NCI-H1930 (cell line): ENCODE results near the gene ACP1.

Experiments
- DNase-seq, 2 experiments: peaks; one replicate each; lab custom pipeline; 2025; lab: John Stamatoyannopoulos, UW

ACP1 gene

GRCh38 chr2:264493-265468 is at the start of gene ACP1:
ACP1 (plus strand) TSS chr2:264947; CDS start chr2:264965, 18 bp downstream.
- DNase-seq: peak; percentile 94

- no peak for DNase-seq
These were observed 48.7 kb upstream of the ACP1 start for GRCh38 chr2:216068-216467.

GRCh38 chr2:223451-223850 is 41.3 kb upstream of the ACP1 start:
- DNase-seq: no peak

GRCh38 chr2:223971-224760 is 40.6 kb upstream of the ACP1 start:
- DNase-seq: no peak

GRCh38 chr2:228115-228514 is 36.6 kb upstream of the ACP1 start:
- no peak for DNase-seq

- DNase-seq: no peak
These were observed 36.0 kb upstream of the ACP1 start for GRCh38 chr2:228518-229278.

- no peak for DNase-seq
These were observed 33.1 kb upstream of the ACP1 start for GRCh38 chr2:231521-232185.

- DNase-seq: no peak
These were observed 31.7 kb upstream of the ACP1 start for GRCh38 chr2:233030-233429.

- DNase-seq: no peak
These were observed 30.3 kb upstream of the ACP1 start for GRCh38 chr2:234421-234820.

GRCh38 chr2:236993-237539 is 27.7 kb upstream of the ACP1 start:
- no peak for DNase-seq

GRCh38 chr2:237878-238277 is 26.9 kb upstream of the ACP1 start:
- no peak for DNase-seq

- no peak for DNase-seq
These were observed 26.3 kb upstream of the ACP1 start for GRCh38 chr2:238431-238830.

GRCh38 chr2:238869-239268 is 25.9 kb upstream of the ACP1 start:
- DNase-seq: no peak

- DNase-seq: no peak
These were observed 20.2 kb upstream of the ACP1 start for GRCh38 chr2:244547-244946.

- DNase-seq: no peak
These were observed 18.1 kb upstream of the ACP1 start for GRCh38 chr2:246489-247144.

- DNase-seq: no peak
These were observed 16.0 kb upstream of the ACP1 start for GRCh38 chr2:248724-249123.

- DNase-seq: no peak
These were observed 15.2 kb upstream of the ACP1 start for GRCh38 chr2:249538-250042.

- no peak for DNase-seq
These were observed 12.6 kb upstream of the ACP1 start for GRCh38 chr2:252001-252602.

GRCh38 chr2:253202-253638 is 11.5 kb upstream of the ACP1 start:
- no peak for DNase-seq

GRCh38 chr2:254241-254640 is 10.5 kb upstream of the ACP1 start:
- no peak for DNase-seq
